ENCODE results near the gene NT5DC3. TPM values are rescaled to one million over a fixed set of nuclear protein-coding genes. Genes with fewer than 3 reads are reported as not detected.

Gene NT5DC3
- total and polyA plus RNA-seq, 9 of the 15 experiments (the other 6 are each of a cell fraction or from before 2014, with no cell fraction given) = 6.3 to 33.5 (median 24.5) TPM

DNA sequence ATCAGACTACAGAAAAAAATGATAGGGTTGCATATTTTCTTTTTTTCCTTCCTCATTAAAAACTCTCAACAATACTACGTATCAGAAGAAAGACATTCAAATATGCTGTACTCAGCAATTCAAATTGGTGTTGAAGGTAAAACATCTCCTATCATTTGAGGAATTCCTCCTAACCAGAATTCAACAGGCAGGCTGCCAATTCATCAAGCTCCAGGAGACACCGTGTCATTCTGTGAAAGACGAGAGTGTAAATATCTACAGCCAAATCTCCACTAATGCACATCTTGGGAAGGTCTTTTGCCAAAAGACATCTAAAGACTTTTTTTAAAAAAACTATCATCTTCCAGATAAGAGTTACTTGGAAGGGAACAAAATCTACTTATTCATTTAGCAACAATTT, 26.6 kb downstream of the NT5DC3 start (continued):
- TF ChIP-seq, protein P1, sequence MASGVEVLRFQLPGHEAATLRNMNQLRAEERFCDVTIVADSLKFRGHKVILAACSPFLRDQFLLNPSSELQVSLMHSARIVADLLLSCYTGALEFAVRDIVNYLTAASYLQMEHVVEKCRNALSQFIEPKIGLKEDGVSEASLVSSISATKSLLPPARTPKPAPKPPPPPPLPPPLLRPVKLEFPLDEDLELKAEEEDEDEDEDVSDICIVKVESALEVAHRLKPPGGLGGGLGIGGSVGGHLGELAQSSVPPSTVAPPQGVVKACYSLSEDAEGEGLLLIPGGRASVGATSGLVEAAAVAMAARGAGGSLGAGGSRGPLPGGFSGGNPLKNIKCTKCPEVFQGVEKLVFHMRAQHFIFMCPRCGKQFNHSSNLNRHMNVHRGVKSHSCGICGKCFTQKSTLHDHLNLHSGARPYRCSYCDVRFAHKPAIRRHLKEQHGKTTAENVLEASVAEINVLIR (CRISPR knock-in tag; IDR thresholded peaks at IDR 0.05) = no peak
- no peak for TF ChIP-seq ZNF830 (CRISPR knock-in tag; IDR thresholded peaks at IDR 0.05)
- TF ChIP-seq ZNF583 (CRISPR knock-in tag; IDR thresholded peaks at IDR 0.05) = no peak
- no peak for TF ChIP-seq CBX8 (IDR thresholded peaks at IDR 0.05; ENCODE audit: borderline replicate concordance, extremely low read depth, low read depth, low read length, poor library complexity, severe bottlenecking)
- TF ChIP-seq ZNF444 (CRISPR knock-in tag; IDR thresholded peaks at IDR 0.05) = no peak
- TF ChIP-seq, protein P2, sequence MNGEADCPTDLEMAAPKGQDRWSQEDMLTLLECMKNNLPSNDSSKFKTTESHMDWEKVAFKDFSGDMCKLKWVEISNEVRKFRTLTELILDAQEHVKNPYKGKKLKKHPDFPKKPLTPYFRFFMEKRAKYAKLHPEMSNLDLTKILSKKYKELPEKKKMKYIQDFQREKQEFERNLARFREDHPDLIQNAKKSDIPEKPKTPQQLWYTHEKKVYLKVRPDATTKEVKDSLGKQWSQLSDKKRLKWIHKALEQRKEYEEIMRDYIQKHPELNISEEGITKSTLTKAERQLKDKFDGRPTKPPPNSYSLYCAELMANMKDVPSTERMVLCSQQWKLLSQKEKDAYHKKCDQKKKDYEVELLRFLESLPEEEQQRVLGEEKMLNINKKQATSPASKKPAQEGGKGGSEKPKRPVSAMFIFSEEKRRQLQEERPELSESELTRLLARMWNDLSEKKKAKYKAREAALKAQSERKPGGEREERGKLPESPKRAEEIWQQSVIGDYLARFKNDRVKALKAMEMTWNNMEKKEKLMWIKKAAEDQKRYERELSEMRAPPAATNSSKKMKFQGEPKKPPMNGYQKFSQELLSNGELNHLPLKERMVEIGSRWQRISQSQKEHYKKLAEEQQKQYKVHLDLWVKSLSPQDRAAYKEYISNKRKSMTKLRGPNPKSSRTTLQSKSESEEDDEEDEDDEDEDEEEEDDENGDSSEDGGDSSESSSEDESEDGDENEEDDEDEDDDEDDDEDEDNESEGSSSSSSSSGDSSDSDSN (IDR thresholded peaks at IDR 0.05; ENCODE audit: borderline replicate concordance in 1 of 2, low read depth in 2 of 2, low read length in 2 of 2) = no peak
- TF ChIP-seq, protein P3, sequence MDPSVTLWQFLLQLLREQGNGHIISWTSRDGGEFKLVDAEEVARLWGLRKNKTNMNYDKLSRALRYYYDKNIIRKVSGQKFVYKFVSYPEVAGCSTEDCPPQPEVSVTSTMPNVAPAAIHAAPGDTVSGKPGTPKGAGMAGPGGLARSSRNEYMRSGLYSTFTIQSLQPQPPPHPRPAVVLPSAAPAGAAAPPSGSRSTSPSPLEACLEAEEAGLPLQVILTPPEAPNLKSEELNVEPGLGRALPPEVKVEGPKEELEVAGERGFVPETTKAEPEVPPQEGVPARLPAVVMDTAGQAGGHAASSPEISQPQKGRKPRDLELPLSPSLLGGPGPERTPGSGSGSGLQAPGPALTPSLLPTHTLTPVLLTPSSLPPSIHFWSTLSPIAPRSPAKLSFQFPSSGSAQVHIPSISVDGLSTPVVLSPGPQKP (CRISPR knock-in tag; IDR thresholded peaks at IDR 0.05) = no peak
- TF ChIP-seq, protein P4, sequence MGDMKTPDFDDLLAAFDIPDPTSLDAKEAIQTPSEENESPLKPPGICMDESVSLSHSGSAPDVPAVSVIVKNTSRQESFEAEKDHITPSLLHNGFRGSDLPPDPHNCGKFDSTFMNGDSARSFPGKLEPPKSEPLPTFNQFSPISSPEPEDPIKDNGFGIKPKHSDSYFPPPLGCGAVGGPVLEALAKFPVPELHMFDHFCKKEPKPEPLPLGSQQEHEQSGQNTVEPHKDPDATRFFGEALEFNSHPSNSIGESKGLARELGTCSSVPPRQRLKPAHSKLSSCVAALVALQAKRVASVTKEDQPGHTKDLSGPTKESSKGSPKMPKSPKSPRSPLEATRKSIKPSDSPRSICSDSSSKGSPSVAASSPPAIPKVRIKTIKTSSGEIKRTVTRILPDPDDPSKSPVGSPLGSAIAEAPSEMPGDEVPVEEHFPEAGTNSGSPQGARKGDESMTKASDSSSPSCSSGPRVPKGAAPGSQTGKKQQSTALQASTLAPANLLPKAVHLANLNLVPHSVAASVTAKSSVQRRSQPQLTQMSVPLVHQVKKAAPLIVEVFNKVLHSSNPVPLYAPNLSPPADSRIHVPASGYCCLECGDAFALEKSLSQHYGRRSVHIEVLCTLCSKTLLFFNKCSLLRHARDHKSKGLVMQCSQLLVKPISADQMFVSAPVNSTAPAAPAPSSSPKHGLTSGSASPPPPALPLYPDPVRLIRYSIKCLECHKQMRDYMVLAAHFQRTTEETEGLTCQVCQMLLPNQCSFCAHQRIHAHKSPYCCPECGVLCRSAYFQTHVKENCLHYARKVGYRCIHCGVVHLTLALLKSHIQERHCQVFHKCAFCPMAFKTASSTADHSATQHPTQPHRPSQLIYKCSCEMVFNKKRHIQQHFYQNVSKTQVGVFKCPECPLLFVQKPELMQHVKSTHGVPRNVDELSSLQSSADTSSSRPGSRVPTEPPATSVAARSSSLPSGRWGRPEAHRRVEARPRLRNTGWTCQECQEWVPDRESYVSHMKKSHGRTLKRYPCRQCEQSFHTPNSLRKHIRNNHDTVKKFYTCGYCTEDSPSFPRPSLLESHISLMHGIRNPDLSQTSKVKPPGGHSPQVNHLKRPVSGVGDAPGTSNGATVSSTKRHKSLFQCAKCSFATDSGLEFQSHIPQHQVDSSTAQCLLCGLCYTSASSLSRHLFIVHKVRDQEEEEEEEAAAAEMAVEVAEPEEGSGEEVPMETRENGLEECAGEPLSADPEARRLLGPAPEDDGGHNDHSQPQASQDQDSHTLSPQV (IDR thresholded peaks at IDR 0.05) = no peak
- no peak for TF ChIP-seq TAF9B (IDR thresholded peaks at IDR 0.05; ENCODE audit: partially characterized antibody)
- no peak for TF ChIP-seq KAT7 (CRISPR knock-in tag; IDR thresholded peaks at IDR 0.05; ENCODE audit: borderline replicate concordance)
- TF ChIP-seq, protein P5, sequence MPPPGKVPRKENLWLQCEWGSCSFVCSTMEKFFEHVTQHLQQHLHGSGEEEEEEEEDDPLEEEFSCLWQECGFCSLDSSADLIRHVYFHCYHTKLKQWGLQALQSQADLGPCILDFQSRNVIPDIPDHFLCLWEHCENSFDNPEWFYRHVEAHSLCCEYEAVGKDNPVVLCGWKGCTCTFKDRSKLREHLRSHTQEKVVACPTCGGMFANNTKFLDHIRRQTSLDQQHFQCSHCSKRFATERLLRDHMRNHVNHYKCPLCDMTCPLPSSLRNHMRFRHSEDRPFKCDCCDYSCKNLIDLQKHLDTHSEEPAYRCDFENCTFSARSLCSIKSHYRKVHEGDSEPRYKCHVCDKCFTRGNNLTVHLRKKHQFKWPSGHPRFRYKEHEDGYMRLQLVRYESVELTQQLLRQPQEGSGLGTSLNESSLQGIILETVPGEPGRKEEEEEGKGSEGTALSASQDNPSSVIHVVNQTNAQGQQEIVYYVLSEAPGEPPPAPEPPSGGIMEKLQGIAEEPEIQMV (tag; conservative IDR thresholded peaks at IDR 0.05; ENCODE audit: low read depth) = no peak
- TF ChIP-seq OTX1 (CRISPR knock-in tag; IDR thresholded peaks at IDR 0.05) = no peak
- TF ChIP-seq, protein P6, sequence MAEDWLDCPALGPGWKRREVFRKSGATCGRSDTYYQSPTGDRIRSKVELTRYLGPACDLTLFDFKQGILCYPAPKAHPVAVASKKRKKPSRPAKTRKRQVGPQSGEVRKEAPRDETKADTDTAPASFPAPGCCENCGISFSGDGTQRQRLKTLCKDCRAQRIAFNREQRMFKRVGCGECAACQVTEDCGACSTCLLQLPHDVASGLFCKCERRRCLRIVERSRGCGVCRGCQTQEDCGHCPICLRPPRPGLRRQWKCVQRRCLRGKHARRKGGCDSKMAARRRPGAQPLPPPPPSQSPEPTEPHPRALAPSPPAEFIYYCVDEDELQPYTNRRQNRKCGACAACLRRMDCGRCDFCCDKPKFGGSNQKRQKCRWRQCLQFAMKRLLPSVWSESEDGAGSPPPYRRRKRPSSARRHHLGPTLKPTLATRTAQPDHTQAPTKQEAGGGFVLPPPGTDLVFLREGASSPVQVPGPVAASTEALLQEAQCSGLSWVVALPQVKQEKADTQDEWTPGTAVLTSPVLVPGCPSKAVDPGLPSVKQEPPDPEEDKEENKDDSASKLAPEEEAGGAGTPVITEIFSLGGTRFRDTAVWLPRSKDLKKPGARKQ (CRISPR knock-in tag; IDR thresholded peaks at IDR 0.05) = no peak
- peak; percentile 39; the same call in 1 of the 2 replicates for TF ChIP-seq MAFF (IDR thresholded peaks at IDR 0.05; ENCODE audit: low read length)
- TF ChIP-seq ZNF175 (CRISPR knock-in tag; IDR thresholded peaks at IDR 0.05; ENCODE audit: low read depth) = no peak
